HepG2 (cell line): ENCODE results near the gene MYO7B. TPM values are rescaled to one million over a fixed set of nuclear protein-coding genes. Genes with fewer than 3 reads are reported as not detected.

Source experiments
- ATAC-seq: fragments of 200-7000 bp; cut with Tn5 transposase; 3 replicates; pipeline ENCODE4 v1.9.1; 2020; ENCODE audit warnings: mild to moderate bottlenecking, moderate library complexity
- BruUV-seq: library from RNA; stranded (reverse); fragments of 400-500 nt; replicated peaks from 2 replicates; lab custom pipeline; 2021; lab: Mats Ljungman, UMichigan
- CTCF ChIA-PET: fragments of 300-600 bp; formaldehyde crosslinking; extraction: SDS; loops from one replicate; lab custom pipeline; 2021; ENCODE audit warnings: low total read pairs, inconsistent platforms, low intra/inter-chr PET ratio; lab: Yijun Ruan, JAX
- POLR2A ChIA-PET: fragments of 350-600 bp; sonication (Branson Sonifier 250); formaldehyde crosslinking; loops from one replicate; lab custom pipeline; 2020; ENCODE audit warnings: antibody characterized with exemption, inconsistent platforms; lab: Yijun Ruan, JAX
- DNase-seq: peaks from one replicate; pipeline ENCODE4 v3.0.0-alpha.2; 2015; ENCODE audit warnings: low spot score
- FAIRE-seq: peaks from 3 replicates; lab custom pipeline; 2011; peaks lifted over from hg19 to GRCh38; lab: Jason Lieb, UNC
- H2AFZ ChIP-seq: one replicate; pipeline ENCODE4 v1.6.1; 2011; ENCODE audit warnings: low read length, inconsistent platforms
- H3K27ac ChIP-seq: fragments of 300-600 bp; 3 replicates; pipeline ENCODE4 v1.8.0; 2011; ENCODE audit warnings: mixed run types, mild to moderate bottlenecking, mixed read lengths, low read length, inconsistent platforms; ENCODE audit not compliant: insufficient read depth; ENCODE audit errors: extremely low read length
- H3K27me3 ChIP-seq, 2 experiments: fragments of 200-600 bp in 1 of 2; 2 replicates in 1 of 2; 3 replicates in 1 of 2; pipeline versions ENCODE4 v1.6.0 to v1.8.0; 2011; ENCODE audit warnings: low read length in 2 of 2, mild to moderate bottlenecking in 2 of 2, moderate library complexity in 2 of 2, inconsistent platforms in 1 of 2; ENCODE audit not compliant: insufficient read depth in 2 of 2, control insufficient read depth in 1 of 2
- H3K36me3 ChIP-seq, 2 experiments: fragments of 200-600 bp in 1 of 2; replicated peaks in 1 of 2; 2 replicates in 1 of 2; 3 replicates in 1 of 2; pipeline versions ENCODE4 v1.5.1 to v1.8.0; 2011; ENCODE audit warnings: low read length in 2 of 2, inconsistent platforms in 1 of 2; ENCODE audit not compliant: insufficient read depth in 2 of 2, control insufficient read depth in 1 of 2
- H3K4me1 ChIP-seq: 2 replicates; pipeline ENCODE4 v1.5.1; 2012; ENCODE audit warnings: low read length, inconsistent platforms; ENCODE audit not compliant: insufficient read depth
- H3K4me2 ChIP-seq: 2 replicates; pipeline ENCODE4 v1.6.0; 2011; ENCODE audit warnings: low read depth, low read length, inconsistent platforms
- H3K4me3 ChIP-seq, 3 experiments: fragments of 200-600 bp in 1 of 3; sonication (generic), shearing (Covaris generic) in 1 of 3; replicated peaks in 1 of 3; 2 replicates each; pipeline ENCODE4 v1.5.1; 2011 to 2016; ENCODE audit warnings: low read length in 3 of 3, inconsistent platforms in 2 of 3, low read depth in 2 of 3, mild to moderate bottlenecking in 2 of 3, control low read depth in 1 of 3, mixed read lengths in 1 of 3; ENCODE audit not compliant: insufficient read depth in 1 of 3
- H3K79me2 ChIP-seq: one replicate; pipeline ENCODE4 v1.6.1; 2011; ENCODE audit warnings: low read length, inconsistent platforms; ENCODE audit not compliant: insufficient read depth
- H3K9ac ChIP-seq: 2 replicates; pipeline ENCODE4 v1.6.0; 2011; ENCODE audit warnings: mild to moderate bottlenecking, low read depth, low read length, inconsistent platforms; ENCODE audit not compliant: insufficient read depth
- H3K9me3 ChIP-seq: 2 replicates; pipeline ENCODE4 v1.5.1; 2012; ENCODE audit warnings: mild to moderate bottlenecking, low read length
- H4K20me1 ChIP-seq: 2 replicates; pipeline ENCODE4 v1.6.0; 2011; ENCODE audit warnings: inconsistent platforms, mild to moderate bottlenecking, low read length, moderate library complexity; ENCODE audit not compliant: insufficient read depth
- FOXM1 ChIP-seq: sonication (generic); formaldehyde crosslinking; IDR thresholded peaks from 2 replicates; pipeline ENCODE4 v1.5.0; 2020; ENCODE audit warnings: missing genetic modification reagents
- GTF2F1 ChIP-seq: fragments of 150-350 bp; IDR thresholded peaks from 2 replicates; pipeline ENCODE4 v1.6.1; 2014; ENCODE audit warnings: low read length
- IKZF4 ChIP-seq: sonication (generic); formaldehyde crosslinking; IDR thresholded peaks from 2 replicates; pipeline ENCODE4 v1.5.1; 2020; ENCODE audit warnings: borderline replicate concordance, mild to moderate bottlenecking, low read depth, missing genetic modification reagents; ENCODE audit errors: not compliant biosample characterization
- JUND ChIP-seq: sonication (generic); formaldehyde crosslinking; IDR thresholded peaks from 2 replicates; pipeline ENCODE4 v1.8.0; 2022; ENCODE audit warnings: mild to moderate bottlenecking, missing genetic modification reagents
- MXD4 ChIP-seq: IDR thresholded peaks from 2 replicates; pipeline ENCODE4 v1.6.1; 2016; ENCODE audit warnings: mild to moderate bottlenecking, missing biosample characterization, missing genetic modification reagents
- NFE2 ChIP-seq: sonication (generic); formaldehyde crosslinking; IDR thresholded peaks from 2 replicates; pipeline ENCODE4 v1.4.0; 2020; ENCODE audit warnings: missing genetic modification reagents
- REPIN1 ChIP-seq: sonication (generic); formaldehyde crosslinking; IDR thresholded peaks from 2 replicates; pipeline ENCODE4 v1.8.0; 2022; ENCODE audit warnings: missing genetic modification reagents, low read depth, mild to moderate bottlenecking, borderline replicate concordance
- SRF ChIP-seq: IDR thresholded peaks from 2 replicates; pipeline ENCODE4 v1.6.1; 2011; ENCODE audit warnings: mild to moderate bottlenecking, low read depth, low read length, moderate library complexity
- YEATS4 ChIP-seq: sonication (generic); formaldehyde crosslinking; IDR thresholded peaks from 2 replicates; pipeline ENCODE4 v1.4.0; 2020; ENCODE audit warnings: missing genetic modification reagents, borderline replicate concordance
- ZNF296 ChIP-seq: sonication (generic); formaldehyde crosslinking; conservative IDR thresholded peaks from 2 replicates; pipeline ENCODE4 v1.5.0; 2020; ENCODE audit warnings: mild to moderate bottlenecking, missing genetic modification reagents
- ZNF34 ChIP-seq: sonication (generic); formaldehyde crosslinking; IDR thresholded peaks from 2 replicates; pipeline ENCODE4 v1.4.0; 2020; ENCODE audit warnings: mild to moderate bottlenecking, missing genetic modification reagents, borderline replicate concordance
- ZNF562 ChIP-seq: sonication (generic); formaldehyde crosslinking; IDR thresholded peaks from 2 replicates; pipeline ENCODE4 v1.8.0; 2022; ENCODE audit warnings: missing genetic modification reagents, borderline replicate concordance
- ZNF652 ChIP-seq: IDR thresholded peaks from 2 replicates; pipeline ENCODE4 v1.6.1; 2016; ENCODE audit warnings: low read depth, borderline replicate concordance
- ZNF841 ChIP-seq: sonication (generic); formaldehyde crosslinking; IDR thresholded peaks from 2 replicates; pipeline ENCODE4 v1.8.1; 2023; ENCODE audit warnings: missing genetic modification reagents, borderline replicate concordance
- ZZZ3 ChIP-seq: sonication (generic); formaldehyde crosslinking; IDR thresholded peaks from 2 replicates; pipeline ENCODE4 v1.4.0; 2020; ENCODE audit warnings: missing genetic modification reagents, mild to moderate bottlenecking, borderline replicate concordance
- WGBS: methylation state at CpG from one replicate; pipeline ENCODE4 v1.1.6; 2017; ENCODE audit warnings: low lambda C conversion rate; 5-methylcytosine and 5-hydroxymethylcytosine counted together
- in situ Hi-C: cut with HindIII; loops from 2 replicates; pipeline ENCODE4 v1.10.0; 2017; ENCODE audit warnings: low pct_unique_long_range_greater_than_20kb; ENCODE audit not compliant: extremely low pct_ligation_motif_present
- intact Hi-C: fragments of 100-400 bp; cut with micrococcal nuclease; formaldehyde crosslinking; loops from one replicate; pipeline ENCODE4 v1.10.0; 2022; ENCODE audit not compliant: unreplicated experiment
- polyA plus RNA-seq, 8 experiments: library from polyadenylated mRNA; depleted of rRNA in 3 of 8; stranded (reverse) in 7 of 8; unstranded in 1 of 8; fragments of >200 nt; fragmentation: Illumina TruSeq in 4 of 8; extraction: Trizol in 4 of 8; gene quantifications; 2 replicates each; pipeline versions ENCODE4 v1.2.1 to v1.2.3, GENCODE V29; 2011 to 2016; ENCODE audit warnings: low read depth in 4 of 8, missing spikeins in 1 of 8, mixed read lengths in 1 of 8; ENCODE audit not compliant: insufficient read depth in 1 of 8
- total RNA-seq, 5 experiments: library from RNA; depleted of rRNA; stranded (reverse); fragments of >200 nt; fragmentation: Illumina TruSeq; extraction: Trizol; gene quantifications; 2 replicates each; pipeline ENCODE4 v1.2.3, GENCODE V29; 2016; ENCODE audit warnings: low read depth in 1 of 5
- TF ChIP-seq, protein P1 (sequence below): sonication (generic); formaldehyde crosslinking; IDR thresholded peaks from 2 replicates; pipeline ENCODE4 v1.9.0; 2022; ENCODE audit warnings: low read depth, missing genetic modification reagents
- TF ChIP-seq, protein P2 (sequence below): sonication (generic); formaldehyde crosslinking; IDR thresholded peaks from 2 replicates; pipeline ENCODE4 v1.5.1; 2020; ENCODE audit warnings: mild to moderate bottlenecking, missing genetic modification reagents, moderate library complexity
- TF ChIP-seq, protein P3 (sequence below): sonication (generic); formaldehyde crosslinking; IDR thresholded peaks from 2 replicates; pipeline ENCODE4 v1.4.0; 2020; ENCODE audit warnings: missing genetic modification reagents
- TF ChIP-seq, protein P4 (sequence below): IDR thresholded peaks from 2 replicates; pipeline ENCODE4 v1.6.1; 2016; ENCODE audit warnings: mild to moderate bottlenecking
- TF ChIP-seq, protein P5 (sequence below), 2 experiments: fragments of 450-650 bp in 1 of 2; sonication (generic) in 1 of 2; formaldehyde crosslinking; IDR thresholded peaks; 2 replicates each; pipeline versions ENCODE4 v1.5.0 to v1.8.0; 2020 to 2022; ENCODE audit warnings: mild to moderate bottlenecking in 1 of 2, missing genetic modification reagents in 1 of 2

MYO7B gene
- total and polyA plus RNA-seq, 2 of the 13 experiments (the other 11 are each of a cell fraction or from before 2014, with no cell fraction given): not detected

DNA sequence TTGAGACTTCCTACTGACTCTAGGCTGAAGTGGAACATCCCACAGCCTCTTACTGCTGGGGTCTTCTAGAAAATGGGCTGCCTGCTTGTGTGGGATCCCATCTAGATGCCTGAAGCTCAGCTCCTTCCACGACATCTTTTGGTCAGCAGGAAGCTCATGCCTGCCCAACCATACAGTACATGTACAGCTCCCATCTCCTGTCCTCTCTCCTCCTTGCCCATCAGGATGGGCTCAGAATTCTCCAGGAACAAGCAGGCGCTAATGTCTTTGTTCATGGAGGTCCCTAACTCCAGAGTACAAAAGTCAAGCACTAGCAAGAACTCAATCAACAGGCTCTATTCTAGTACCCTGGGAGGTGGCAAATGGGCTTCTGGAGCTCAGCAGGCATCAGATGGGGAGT, 78.8 kb downstream of the MYO7B start (continued):
- TF ChIP-seq, protein P1, sequence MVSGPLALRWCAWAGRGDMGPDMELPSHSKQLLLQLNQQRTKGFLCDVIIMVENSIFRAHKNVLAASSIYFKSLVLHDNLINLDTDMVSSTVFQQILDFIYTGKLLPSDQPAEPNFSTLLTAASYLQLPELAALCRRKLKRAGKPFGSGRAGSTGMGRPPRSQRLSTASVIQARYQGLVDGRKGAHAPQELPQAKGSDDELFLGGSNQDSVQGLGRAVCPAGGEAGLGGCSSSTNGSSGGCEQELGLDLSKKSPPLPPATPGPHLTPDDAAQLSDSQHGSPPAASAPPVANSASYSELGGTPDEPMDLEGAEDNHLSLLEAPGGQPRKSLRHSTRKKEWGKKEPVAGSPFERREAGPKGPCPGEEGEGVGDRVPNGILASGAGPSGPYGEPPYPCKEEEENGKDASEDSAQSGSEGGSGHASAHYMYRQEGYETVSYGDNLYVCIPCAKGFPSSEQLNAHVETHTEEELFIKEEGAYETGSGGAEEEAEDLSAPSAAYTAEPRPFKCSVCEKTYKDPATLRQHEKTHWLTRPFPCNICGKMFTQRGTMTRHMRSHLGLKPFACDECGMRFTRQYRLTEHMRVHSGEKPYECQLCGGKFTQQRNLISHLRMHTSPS: no peak
- TF ChIP-seq ZNF34 (no peak), SRF (no peak), FOXM1 (CRISPR knock-in tag) (no peak), REPIN1 (CRISPR knock-in tag) (no peak)

DNA sequence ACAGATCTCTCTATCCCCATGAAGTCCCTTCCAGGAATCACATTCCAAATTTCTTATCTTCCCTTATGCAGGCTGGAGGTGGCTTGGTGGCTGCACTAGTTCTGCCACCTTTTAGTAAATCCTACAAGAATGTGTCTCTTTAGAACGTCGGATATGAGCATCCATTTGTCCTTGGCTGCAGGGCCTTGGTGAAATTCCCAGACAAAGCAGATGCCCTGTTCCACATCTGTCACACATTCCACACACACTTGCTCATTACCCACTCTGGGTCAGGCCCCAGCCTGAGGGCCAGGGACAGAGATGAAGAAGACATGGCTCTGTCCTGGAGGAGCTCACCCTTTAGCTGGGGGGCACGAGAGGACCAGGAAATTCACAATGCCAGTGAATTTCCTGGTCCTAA, 79.2 kb downstream of the MYO7B start:
- POLR2A ChIA-PET: no interaction called here
- H3K79me2 ChIP-seq: no peaks in the 10 kb centered on the region
- no peak overlapping the region for H3K4me3 ChIP-seq
- H3K9ac ChIP-seq: no peak overlapping the region
- H3K4me2 ChIP-seq: no peak overlapping the region
- no peak overlapping the region for H2AFZ ChIP-seq
- in situ Hi-C loops: no loop called here
- intact Hi-C loops: no loop called here
- peaks cover 13 to 84% of the 10 kb centered on the region in 2 experiments for H3K27me3 ChIP-seq
- FAIRE-seq: no peak
- H3K4me1 ChIP-seq: no peaks in the 10 kb centered on the region
- no peak for DNase-seq
- H3K9me3 ChIP-seq: no peaks in the 10 kb centered on the region
- no peak overlapping the region for H3K27ac ChIP-seq
- no peak for ATAC-seq
- CTCF ChIA-PET: no interaction called here
- no peaks in the 10 kb centered on the region for H4K20me1 ChIP-seq
- no peaks in the 10 kb centered on the region for H3K36me3 ChIP-seq
- no TSS peak for BruUV-seq
- 5% methylated on average over 3 of the region's 3 CpGs for WGBS
- TF ChIP-seq ZZZ3 (CRISPR knock-in tag) (no peak), YEATS4 (CRISPR knock-in tag) (no peak), ZNF652 (CRISPR knock-in tag) (no peak), IKZF4 (CRISPR knock-in tag) (no peak), ZNF296 (CRISPR knock-in tag) (no peak), ZNF841 (no peak), ZNF562 (CRISPR knock-in tag) (no peak), GTF2F1 (no peak), JUND (CRISPR knock-in tag) (no peak), MXD4 (CRISPR knock-in tag) (no peak), NFE2 (CRISPR knock-in tag) (no peak)
- TF ChIP-seq, protein P2, sequence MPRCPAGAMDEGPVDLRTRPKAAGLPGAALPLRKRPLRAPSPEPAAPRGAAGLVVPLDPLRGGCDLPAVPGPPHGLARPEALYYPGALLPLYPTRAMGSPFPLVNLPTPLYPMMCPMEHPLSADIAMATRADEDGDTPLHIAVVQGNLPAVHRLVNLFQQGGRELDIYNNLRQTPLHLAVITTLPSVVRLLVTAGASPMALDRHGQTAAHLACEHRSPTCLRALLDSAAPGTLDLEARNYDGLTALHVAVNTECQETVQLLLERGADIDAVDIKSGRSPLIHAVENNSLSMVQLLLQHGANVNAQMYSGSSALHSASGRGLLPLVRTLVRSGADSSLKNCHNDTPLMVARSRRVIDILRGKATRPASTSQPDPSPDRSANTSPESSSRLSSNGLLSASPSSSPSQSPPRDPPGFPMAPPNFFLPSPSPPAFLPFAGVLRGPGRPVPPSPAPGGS (CRISPR knock-in tag): no peak
- TF ChIP-seq, protein P3, sequence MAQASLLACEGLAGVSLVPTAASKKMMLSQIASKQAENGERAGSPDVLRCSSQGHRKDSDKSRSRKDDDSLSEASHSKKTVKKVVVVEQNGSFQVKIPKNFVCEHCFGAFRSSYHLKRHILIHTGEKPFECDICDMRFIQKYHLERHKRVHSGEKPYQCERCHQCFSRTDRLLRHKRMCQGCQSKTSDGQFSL: no peak
- TF ChIP-seq, protein P4, sequence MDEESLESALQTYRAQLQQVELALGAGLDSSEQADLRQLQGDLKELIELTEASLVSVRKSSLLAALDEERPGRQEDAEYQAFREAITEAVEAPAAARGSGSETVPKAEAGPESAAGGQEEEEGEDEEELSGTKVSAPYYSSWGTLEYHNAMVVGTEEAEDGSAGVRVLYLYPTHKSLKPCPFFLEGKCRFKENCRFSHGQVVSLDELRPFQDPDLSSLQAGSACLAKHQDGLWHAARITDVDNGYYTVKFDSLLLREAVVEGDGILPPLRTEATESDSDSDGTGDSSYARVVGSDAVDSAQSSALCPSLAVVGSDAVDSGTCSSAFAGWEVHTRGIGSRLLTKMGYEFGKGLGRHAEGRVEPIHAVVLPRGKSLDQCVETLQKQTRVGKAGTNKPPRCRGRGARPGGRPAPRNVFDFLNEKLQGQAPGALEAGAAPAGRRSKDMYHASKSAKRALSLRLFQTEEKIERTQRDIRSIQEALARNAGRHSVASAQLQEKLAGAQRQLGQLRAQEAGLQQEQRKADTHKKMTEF: no peak
- TF ChIP-seq, protein P5, sequence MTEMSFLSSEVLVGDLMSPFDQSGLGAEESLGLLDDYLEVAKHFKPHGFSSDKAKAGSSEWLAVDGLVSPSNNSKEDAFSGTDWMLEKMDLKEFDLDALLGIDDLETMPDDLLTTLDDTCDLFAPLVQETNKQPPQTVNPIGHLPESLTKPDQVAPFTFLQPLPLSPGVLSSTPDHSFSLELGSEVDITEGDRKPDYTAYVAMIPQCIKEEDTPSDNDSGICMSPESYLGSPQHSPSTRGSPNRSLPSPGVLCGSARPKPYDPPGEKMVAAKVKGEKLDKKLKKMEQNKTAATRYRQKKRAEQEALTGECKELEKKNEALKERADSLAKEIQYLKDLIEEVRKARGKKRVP (CRISPR knock-in tag; IDR thresholded peaks at IDR 0.05): no peak
